22Rv1 (cell line): ENCODE results near the gene TGM2.

Experiments used
- CTCF ChIP-seq: fragments of 450-650 bp; IDR thresholded peaks from 2 replicates; pipeline ENCODE4 v1.5.1; 2017; ENCODE audit warnings: mild to moderate bottlenecking
- ZFX ChIP-seq: fragments of 450-650 bp; IDR thresholded peaks from 2 replicates; pipeline ENCODE4 v1.6.1; 2017; ENCODE audit warnings: antibody characterized with exemption, borderline replicate concordance

DNA sequence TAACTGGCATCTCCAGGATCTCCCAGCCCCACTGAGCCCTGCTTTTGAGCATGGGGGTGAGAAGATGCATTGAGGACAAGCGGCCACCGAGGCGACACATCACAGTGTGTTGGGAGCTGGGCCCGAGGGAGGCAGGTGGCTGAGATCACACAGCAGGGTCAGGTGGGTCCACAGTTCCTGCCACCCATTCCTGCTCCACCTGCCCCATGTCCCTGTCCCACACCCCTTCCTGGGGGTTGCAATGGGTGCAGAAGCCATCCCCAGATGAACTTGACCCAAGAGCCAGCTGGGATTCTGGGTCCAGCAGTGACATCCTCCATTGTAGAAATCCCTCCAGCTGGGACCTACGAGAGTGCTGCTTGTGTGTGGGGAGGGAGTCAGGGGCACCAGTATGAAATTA lies 1.0 kb downstream of the TGM2 start:
- no peak for TF ChIP-seq CTCF
- no peak for TF ChIP-seq ZFX
